Measurements from ENCODE around the gene LINGO1.

LINGO1 gene

DNA sequence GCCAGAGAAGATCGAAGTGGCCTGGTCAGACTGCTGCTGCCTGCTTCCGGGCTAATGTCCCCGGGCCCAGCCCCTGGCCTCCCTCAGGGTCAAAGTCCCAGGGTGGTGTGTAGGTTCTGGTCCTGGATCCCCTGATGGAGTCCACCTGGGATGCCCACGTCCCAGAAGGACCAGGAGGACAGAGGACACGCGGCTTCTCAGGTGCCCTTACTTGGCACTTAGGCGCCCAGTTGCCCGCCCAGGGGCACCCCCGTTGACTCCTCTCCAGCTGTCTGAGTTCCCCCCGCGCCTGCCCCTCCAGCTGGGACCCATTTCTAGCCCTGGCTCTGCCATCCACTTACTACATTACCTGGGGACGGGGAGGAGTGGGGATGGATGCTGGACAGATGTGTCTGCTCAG is 44.6 kb downstream of the LINGO1 start:
- in situ Hi-C loops (cut with HindIII; ENCODE audit: low pct_unique_long_range_greater_than_20kb, low sequenced_read_pairs) = no loop called here
- TF ChIP-seq JUND (IDR thresholded peaks at IDR 0.05; ENCODE audit: low read depth) = no peak
- DNase-seq (ENCODE audit: low read depth in 1 of 2, low spot score in 1 of 2) = no peak

DNA sequence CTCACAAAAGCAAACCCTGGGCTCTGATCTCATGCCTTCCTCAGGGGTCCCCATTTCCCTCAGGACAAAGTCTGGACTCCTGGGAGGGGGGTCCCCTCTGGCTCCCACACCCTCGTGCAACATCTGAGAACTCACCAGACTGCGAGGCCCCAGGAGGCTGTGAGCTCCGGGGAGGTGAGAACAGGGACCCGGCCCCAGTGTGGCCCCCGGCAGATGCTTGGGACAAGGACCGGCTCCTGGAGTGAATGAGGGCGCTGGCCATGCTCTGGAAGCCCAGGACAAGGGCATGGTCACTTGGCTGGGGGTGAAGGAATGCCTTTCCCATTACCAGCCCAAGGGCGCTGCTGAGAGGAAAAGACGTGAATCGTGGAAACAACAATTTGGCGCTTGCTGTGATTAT is 48.0 kb downstream of the LINGO1 start:
- DNase-seq (ENCODE audit: low read depth in 1 of 2, low spot score in 1 of 2) = no peak
- in situ Hi-C loops (cut with HindIII; ENCODE audit: low pct_unique_long_range_greater_than_20kb, low sequenced_read_pairs) = no loop called here
- no peak for TF ChIP-seq JUND (IDR thresholded peaks at IDR 0.05; ENCODE audit: low read depth)

DNA sequence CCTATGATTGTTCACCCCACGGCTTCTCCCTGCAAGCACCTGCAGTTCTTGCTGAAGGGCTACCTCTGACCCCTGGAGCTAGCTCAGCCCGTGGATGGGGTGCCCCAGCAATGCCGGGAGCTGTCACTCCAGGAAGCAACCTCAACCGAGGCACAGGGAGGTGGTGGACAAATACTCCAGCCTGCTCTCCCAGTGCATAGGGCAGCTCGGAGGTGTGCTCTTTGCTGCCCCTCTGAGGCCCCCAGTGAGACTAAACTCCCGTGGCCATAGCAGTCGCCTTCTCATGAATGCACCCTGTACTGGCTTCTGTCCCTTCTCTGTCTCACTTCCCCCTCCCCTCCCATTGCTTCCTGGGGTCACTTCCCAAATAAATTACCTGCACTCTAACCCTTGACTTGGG is 48.5 kb downstream of the LINGO1 start:
- DNase-seq (ENCODE audit: low read depth in 1 of 2, low spot score in 1 of 2) = peak in 1 of 2 experiments; percentile 57
- no peak for TF ChIP-seq JUND (IDR thresholded peaks at IDR 0.05; ENCODE audit: low read depth)
- in situ Hi-C loops (cut with HindIII; ENCODE audit: low pct_unique_long_range_greater_than_20kb, low sequenced_read_pairs) = no loop called here

DNA sequence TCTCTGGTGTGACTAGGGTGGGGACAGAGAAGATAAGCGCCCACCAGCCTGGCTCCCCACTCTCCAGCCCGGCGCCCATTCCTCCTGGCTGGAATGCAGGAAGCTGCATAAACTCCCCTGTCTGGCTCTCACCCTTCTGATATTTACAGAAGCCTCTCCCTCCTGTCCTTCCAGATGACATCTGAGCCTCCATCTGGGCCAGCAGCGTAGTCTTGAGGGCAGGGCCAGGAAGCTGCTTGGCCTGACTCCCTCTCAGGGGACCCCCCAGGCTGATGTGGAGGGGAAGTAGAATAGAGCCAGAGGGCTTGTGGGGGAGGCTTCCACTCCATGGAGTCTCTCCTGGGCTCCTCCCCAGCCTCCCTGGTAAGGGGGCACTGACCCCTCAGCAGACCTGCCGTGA is 49.9 kb downstream of the LINGO1 start:
- in situ Hi-C loops (cut with HindIII; ENCODE audit: low pct_unique_long_range_greater_than_20kb, low sequenced_read_pairs) = no loop called here
- DNase-seq (ENCODE audit: low read depth in 1 of 2, low spot score in 1 of 2) = no peak
- TF ChIP-seq JUND (IDR thresholded peaks at IDR 0.05; ENCODE audit: low read depth) = no peak

DNA sequence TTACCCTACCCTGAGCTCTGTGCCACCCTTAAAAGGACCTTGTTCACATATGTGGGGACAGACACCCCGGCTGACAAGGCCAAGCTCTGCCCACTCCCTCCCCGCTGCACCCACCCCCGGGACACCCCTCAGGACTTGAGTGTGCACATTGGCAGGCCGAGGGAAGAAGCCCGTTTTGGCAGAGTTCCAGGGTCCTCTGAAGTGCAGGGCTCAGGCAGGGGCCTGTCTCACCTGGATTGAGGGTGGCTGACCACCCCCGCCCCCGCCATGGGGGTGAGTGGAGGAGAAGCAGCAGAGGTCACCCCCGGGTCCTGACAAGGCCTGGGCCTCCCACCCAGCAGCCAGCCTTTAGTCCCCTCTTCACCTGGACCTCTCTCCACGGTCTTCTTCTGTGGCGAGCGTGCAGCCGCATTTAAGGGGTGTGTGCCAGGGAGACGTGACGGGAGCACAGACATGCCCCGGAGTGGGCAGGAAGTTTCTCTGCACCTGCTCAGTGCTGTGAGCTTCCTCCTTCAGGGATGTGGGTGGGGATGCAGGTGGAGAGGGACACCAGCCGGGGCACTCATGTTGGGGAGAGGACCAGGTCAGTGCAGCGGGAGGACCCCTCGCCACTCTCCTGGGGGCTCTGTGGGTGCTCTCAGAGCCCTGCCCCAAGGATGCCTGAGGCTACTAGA is 50.7 kb downstream of the LINGO1 start:
- in situ Hi-C loops (cut with HindIII; ENCODE audit: low pct_unique_long_range_greater_than_20kb, low sequenced_read_pairs) = no loop called here
- no peak for DNase-seq (ENCODE audit: low read depth in 1 of 2, low spot score in 1 of 2)
- no peak for TF ChIP-seq JUND (IDR thresholded peaks at IDR 0.05; ENCODE audit: low read depth)

DNA sequence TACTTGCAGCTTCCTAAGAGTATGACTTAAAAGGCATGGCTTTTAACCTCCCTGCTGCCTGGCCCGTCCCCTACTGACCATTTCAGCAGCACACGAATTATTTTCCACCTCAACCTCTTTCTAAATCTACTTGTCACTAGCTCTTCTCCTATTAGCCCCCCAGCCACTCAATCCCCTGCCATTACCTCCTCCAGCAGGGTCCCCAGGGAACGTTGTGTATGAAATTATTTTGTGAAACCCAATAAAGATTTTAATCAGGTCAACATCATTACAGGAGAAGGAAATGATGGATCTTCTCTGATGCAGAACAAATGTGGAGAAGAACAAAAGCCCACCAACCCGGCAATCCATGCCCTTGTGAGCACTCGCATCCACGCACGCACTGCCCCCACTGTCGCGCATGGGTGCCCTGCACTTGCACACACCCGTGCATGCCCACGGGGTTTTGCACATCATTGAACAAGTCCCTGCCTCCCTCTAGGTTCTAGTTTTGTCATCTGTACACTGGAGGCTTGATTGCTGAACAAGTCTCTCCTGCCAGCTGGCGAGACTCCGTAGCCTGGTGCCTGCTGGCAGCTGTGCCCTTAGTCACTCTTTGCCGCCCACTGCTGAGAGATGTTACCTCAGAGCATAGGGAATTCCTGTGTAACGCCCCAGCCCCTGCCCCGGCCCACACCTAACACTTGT is 51.6 kb downstream of the LINGO1 start:
- in situ Hi-C loops (cut with HindIII; ENCODE audit: low pct_unique_long_range_greater_than_20kb, low sequenced_read_pairs) = no loop called here
- no peak for DNase-seq (ENCODE audit: low read depth in 1 of 2, low spot score in 1 of 2)
- no peak for TF ChIP-seq JUND (IDR thresholded peaks at IDR 0.05; ENCODE audit: low read depth)

DNA sequence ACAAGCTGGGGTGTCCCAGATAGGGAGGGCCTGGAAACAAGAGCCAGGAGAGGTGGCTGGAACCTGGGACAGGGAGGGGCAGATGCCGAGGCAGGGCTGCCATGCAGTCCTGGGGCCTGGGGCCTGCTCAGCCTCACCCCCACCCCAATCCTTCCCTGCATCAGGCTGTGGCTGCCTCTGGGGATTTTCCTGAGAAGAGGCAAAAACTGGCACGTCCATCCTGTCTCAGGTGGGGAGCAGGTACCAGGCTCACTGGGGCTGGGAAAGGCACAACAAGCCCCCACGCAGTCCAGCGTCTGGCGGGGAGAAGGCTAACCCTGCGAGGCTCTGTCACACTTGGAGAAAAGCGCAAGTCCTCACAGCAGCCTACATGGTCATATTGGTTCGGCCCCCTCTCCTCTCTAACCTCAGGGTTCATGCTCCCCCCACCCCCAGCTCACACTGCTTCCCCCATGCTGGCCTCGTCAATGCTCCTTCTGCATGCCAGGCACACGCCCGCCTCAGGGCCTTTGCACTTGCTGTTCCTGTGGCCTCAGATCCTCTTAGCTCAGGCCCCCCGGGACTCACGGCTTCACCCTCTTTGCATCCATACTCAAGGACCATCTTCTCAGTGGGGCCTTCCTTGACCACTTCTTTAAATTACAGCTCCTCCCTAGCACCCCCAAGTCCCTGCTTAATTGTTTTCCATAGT is 53.1 kb downstream of the LINGO1 start:
- DNase-seq (ENCODE audit: low read depth in 1 of 2, low spot score in 1 of 2) = no peak
- in situ Hi-C loops (cut with HindIII; ENCODE audit: low pct_unique_long_range_greater_than_20kb, low sequenced_read_pairs) = no loop called here
- no peak for TF ChIP-seq JUND (IDR thresholded peaks at IDR 0.05; ENCODE audit: low read depth)

DNA sequence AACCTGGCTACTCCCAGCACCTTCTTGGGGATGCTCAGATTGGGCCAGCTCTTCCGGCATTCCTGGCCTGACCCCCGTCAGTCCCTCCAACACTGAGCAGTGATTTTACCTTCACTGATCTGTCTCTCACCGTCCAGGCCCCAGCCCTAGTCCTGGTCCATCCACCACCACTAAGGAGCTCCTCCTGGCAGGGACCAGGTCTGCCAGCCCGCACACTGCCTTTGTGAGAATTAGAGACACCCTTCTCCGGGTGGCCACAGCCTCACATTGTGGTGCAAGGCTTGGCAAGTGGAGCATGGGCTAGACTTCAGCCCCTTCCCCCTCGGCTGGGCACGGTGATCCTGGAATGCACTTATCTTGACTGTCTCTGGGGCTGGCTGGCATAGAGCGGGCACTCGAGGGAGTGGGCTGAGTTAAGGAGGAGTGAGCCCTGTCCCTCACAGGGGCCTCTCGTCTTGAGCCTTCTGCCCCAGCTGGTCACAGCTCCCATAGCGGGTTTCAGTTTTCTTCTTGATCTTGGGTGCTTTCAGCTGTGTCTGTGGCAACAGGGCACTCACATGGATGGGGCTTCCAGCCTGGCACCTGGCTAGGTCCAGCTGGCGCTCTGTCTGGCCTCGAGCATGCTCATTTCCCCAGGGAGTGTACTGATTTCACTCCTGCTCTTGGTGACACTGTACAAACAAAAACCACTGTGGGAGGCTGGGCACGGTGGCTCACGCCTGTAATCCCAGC is 53.9 kb downstream of the LINGO1 start:
- in situ Hi-C loops (cut with HindIII; ENCODE audit: low pct_unique_long_range_greater_than_20kb, low sequenced_read_pairs) = no loop called here
- TF ChIP-seq JUND (IDR thresholded peaks at IDR 0.05; ENCODE audit: low read depth) = no peak
- DNase-seq (ENCODE audit: low read depth in 1 of 2, low spot score in 1 of 2) = no peak

DNA sequence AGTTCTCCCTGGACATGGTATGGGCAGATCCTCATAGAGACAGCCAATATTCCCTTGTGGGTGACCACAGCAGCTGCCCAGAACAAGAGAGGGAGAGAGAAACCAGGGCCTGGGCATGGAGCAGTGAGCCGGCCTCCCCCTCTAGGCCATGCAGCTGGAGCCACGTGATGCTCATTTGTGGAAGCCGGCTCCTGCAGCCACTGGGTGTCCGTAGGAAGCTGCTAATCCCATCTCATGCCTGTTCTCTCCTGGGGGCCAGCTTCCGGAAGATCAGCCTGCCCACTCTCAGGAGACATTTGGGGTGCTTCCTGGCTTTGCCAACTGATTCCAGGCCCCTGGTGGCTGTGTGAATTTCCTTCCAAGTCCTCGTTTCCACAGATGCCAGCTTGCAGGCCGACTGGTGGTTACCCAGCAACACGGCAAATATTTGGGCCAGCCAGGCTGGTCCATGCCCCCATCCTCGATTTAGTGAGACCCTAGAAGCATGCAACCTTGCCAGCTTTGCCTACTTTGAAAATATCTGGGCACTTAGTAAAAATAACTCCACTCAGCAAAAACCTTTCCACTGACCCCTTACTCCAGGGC is 55.3 kb downstream of the LINGO1 start:
- in situ Hi-C loops (cut with HindIII; ENCODE audit: low pct_unique_long_range_greater_than_20kb, low sequenced_read_pairs) = no loop called here
- no peak for TF ChIP-seq JUND (IDR thresholded peaks at IDR 0.05; ENCODE audit: low read depth)
- DNase-seq (ENCODE audit: low read depth in 1 of 2, low spot score in 1 of 2) = no peak

DNA sequence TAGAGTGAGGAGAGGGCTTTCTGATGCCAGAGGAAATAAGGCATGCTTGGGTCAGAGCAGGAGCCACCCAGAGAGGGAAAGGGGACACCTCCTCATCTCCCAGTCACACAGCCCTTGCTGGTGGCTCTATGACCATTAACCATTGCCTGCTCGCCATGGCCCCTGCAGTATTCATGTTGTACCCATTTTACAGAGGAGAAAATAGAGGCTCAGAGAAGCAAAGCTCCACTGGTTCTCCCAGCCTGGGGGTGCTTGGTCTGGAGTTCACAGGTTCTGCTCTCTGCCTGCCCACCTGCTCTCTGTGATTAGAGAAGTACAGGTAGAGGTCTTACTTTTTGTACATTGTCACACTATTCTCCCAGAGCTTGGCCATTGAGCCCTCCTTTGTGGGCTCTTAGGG is 56.2 kb downstream of the LINGO1 start:
- in situ Hi-C loops (cut with HindIII; ENCODE audit: low pct_unique_long_range_greater_than_20kb, low sequenced_read_pairs) = no loop called here
- no peak for DNase-seq (ENCODE audit: low read depth in 1 of 2, low spot score in 1 of 2)
- TF ChIP-seq JUND (IDR thresholded peaks at IDR 0.05; ENCODE audit: low read depth) = no peak

DNA sequence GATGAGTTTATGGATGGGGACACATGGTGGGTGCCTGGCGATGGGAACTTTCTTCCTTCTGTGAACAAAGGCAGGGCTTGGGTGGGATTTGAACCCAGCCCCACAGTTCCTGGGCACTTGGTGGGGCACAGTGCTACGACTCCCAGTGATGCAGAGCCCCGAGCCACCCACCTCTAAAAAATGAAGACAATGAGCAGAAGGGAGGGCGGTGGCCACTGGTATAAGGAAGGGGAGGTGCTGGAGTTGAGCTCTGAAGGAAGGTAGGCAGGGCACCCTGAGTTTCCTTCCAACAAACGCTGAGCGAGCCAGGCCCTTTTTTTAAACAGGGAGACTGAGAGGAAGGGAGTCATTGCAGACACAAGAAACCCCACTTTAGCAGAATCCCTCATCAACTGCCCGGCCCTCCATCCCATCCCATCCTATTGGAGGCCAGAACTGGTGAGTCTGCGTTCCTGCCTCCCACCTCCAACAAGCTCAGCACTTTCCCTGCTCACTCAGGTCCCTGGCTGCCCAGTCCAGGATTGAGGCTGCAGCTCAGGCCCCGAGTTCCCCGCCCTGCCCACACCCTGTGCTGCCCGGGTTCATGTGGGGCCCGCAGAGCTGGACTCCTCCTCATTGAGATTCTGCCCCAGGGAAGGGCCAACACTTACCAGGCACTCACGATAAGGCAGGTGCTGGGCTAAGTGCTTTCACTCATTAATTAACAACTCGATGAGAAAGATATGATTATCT is 57.3 kb downstream of the LINGO1 start:
- in situ Hi-C loops (cut with HindIII; ENCODE audit: low pct_unique_long_range_greater_than_20kb, low sequenced_read_pairs) = no loop called here
- no peak for TF ChIP-seq JUND (IDR thresholded peaks at IDR 0.05; ENCODE audit: low read depth)
- no peak for DNase-seq (ENCODE audit: low read depth in 1 of 2, low spot score in 1 of 2)
